ENCODE results near the gene KCNN3.

- TF ChIP-seq GTF2F1 (IDR thresholded peaks at IDR 0.05; ENCODE audit: borderline replicate concordance, low read depth, low read length) (no peak), NANOG (IDR thresholded peaks at IDR 0.05; ENCODE audit: insufficient read depth, low read depth, low read length, poor library complexity, severe bottlenecking) (no peak), CTCF (IDR thresholded peaks at IDR 0.05; ENCODE audit: control extremely low read depth in 1 of 3, insufficient read depth in 1 of 3, low read depth in 1 of 3, low read length in 3 of 3) (no peak), HDAC2 (IDR thresholded peaks at IDR 0.05; ENCODE audit: borderline replicate concordance in 1 of 2, low read depth in 2 of 2, low read length in 2 of 2) (no peak), BRCA1 (IDR thresholded peaks at IDR 0.05; ENCODE audit: low read depth, low read length) (no peak), TBP (IDR thresholded peaks at IDR 0.05; ENCODE audit: low read depth, low read length) (no peak), POLR2A (IDR thresholded peaks at IDR 0.05; ENCODE audit: control extremely low read depth in 1 of 2, low read depth in 2 of 2, low read length in 2 of 2) (no peak), TAF1 (IDR thresholded peaks at IDR 0.05; ENCODE audit: low read depth, low read length) (no peak), POLR2AphosphoS5 (IDR thresholded peaks at IDR 0.05; ENCODE audit: low read depth, low read length) (no peak), RNF2 (IDR thresholded peaks at IDR 0.05; ENCODE audit: borderline replicate concordance, low read depth, low read length, missing control alignments, poor library complexity, severe bottlenecking) (no peak), GABPA (IDR thresholded peaks at IDR 0.05; ENCODE audit: borderline replicate concordance, insufficient read depth, low read length) (no peak)
These were observed 160.0 kb downstream of the KCNN3 start for GRCh38 chr1:154710106-154710505.
